ENCODE results near the gene PLAC8L1.

Gene PLAC8L1

DNA sequence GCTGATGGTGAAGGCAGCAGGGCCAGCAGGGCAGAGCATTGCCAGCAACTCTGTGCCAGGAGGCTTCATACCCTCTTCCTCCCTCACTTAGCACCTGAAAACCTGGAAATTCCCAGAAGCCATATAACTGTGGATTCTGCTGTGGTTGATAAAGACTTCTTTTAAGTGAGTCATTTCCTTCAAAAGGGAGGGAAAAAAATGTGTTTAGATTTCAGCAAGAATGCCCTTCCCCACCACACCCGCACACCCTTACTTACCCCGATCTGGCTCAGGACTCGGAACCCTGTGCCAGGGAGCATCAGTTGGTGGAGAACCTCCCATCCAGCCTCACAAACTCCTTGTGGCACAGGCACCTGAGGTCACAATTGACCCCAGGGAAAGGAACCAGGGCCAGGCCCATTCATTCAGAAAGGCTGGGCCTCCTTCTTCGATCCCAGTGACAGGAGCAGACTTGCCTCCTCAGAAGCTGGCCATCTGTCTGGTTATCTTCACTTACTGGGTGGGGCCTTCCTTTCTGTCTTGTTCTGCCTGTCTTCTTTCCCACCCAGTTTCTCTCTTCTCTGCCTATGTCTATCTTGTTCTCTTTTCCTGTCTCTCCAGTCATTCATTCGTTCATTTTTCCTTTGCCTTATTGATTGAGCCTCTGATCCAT is 62.6 kb downstream of the PLAC8L1 start:
- DNase-seq (ENCODE audit: low spot score), result no peak

DNA sequence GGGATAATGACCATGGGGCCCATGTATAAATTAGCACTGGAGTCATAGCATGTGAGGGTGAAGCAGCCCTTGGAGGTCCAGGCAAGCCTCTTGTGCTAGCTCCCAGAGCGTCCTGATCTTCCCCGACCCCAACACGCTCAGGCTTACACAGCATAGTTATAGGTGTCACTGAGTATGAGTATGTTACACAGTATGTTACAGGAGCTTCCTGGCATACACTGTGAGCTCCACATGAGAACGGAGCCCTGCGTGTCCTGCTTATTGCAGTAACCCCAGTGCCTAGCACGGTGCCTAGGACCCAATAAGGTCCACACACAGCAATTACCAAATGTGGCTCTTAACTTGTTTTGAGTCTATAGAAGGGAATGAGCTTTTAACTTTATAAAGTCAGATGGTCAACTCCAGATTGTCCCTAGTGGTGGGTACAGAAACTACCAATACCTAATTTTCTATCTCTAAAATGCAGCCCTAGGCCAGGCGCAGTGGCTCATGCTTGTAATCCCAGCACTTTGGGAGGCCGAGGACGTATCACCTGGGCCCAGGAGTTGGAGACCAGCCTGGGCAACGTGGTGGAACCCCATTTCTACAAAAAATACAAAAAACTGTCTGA is 64.1 kb downstream of the PLAC8L1 start:
- no peak for DNase-seq (ENCODE audit: low spot score)

DNA sequence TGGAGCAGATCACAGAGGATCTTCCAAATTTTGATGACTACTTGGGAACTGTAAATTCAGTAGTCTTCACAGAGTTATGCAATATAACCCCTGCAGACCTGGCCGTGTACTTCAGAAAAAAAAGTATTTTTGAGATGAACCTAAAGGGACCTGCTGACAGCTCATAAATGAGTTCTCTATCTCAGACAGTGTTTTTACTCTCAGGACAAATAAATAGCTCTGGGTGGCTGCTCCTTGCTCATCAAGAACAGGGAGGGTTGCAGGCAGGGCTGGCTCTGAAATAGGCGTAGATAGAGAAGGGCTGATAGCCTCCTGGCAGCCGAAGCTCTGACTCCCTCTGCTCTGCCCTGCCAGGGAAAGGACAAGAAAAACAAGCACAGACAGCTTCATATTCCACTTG is 64.8 kb downstream of the PLAC8L1 start:
- no peak for DNase-seq (ENCODE audit: low spot score)

DNA sequence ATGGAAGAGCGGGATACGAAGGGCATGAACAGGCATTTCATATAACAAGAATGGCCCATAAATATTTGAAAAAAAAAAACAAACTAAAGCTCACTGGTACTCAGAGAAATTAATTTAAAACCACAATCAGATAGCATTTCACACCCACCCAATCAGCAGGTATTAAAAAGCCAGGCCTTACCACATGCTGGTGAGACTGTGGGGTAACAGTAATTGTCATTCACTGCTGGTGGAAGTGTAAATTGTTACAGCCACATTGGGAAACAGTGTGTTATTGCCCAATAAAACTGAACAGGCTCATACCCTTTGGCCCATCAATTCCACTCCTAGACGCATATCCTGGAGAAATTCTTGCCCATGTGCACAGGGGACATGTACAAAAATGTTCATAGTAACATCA is 66.0 kb downstream of the PLAC8L1 start:
- no peak for DNase-seq (ENCODE audit: low spot score)

DNA sequence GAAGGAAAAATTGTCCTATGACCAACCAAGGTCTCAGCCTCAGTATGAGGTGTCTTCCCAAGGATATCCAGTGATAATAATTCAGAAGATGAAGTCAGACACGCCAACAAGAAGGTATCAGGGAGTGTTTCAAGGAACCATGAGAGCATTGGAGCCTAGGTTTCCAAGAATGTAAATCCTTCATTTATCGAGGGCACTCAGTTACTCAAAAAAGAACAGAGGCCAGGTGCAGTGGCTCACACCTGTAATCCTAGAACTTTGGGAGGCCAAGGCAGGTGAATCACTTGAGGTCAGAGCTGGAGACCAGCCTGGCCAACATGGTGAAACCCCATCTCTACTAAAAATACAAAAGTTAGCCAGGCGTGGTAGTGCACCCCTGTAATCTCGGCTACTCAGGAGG is 70.8 kb downstream of the PLAC8L1 start:
- DNase-seq (ENCODE audit: low spot score), result no peak

Measured in putamen (tissue), 1 donor.